Keratinocyte (primary cell): ENCODE measurements around the gene CEP152. TPM values are rescaled to one million over a fixed set of nuclear protein-coding genes. Genes with fewer than 3 reads are reported as not detected.

Experiments used
- DNase-seq: peaks from one replicate; pipeline ENCODE4 v3.0.0-alpha.2; 2011; ENCODE audit warnings: low read depth, missing footprints, low spot score
- FAIRE-seq: peaks from 2 replicates; lab custom pipeline; 2011; peaks lifted over from hg19 to GRCh38; lab: Jason Lieb, UNC
- H2AFZ ChIP-seq: 2 replicates; pipeline ENCODE4 v1.6.0; 2012; ENCODE audit warnings: low read length, control low read depth, inconsistent platforms; ENCODE audit not compliant: control insufficient read depth
- H3K27ac ChIP-seq: 2 replicates; pipeline ENCODE4 v1.5.1; 2011; ENCODE audit warnings: low read length; ENCODE audit not compliant: control insufficient read depth, insufficient read depth
- H3K27me3 ChIP-seq: 3 replicates; pipeline ENCODE4 v1.6.0; 2011; ENCODE audit warnings: low read length; ENCODE audit not compliant: control insufficient read depth, insufficient read depth; ENCODE audit errors: extremely low read depth
- H3K36me3 ChIP-seq, 2 experiments: 2 replicates in 1 of 2; 3 replicates in 1 of 2; pipeline ENCODE4 v1.5.1; 2011; ENCODE audit warnings: low read length in 2 of 2, mild to moderate bottlenecking in 1 of 2; ENCODE audit not compliant: control insufficient read depth in 2 of 2, insufficient read depth in 2 of 2; ENCODE audit errors: extremely low read depth in 1 of 2
- H3K4me1 ChIP-seq: 3 replicates; pipeline ENCODE4 v1.5.1; 2011; ENCODE audit warnings: low read length; ENCODE audit not compliant: control insufficient read depth, insufficient read depth; ENCODE audit errors: extremely low read depth
- H3K4me2 ChIP-seq: 3 replicates; pipeline ENCODE4 v1.6.0; 2011; ENCODE audit warnings: low read depth, low read length; ENCODE audit not compliant: control insufficient read depth, insufficient read depth; ENCODE audit errors: extremely low read depth
- H3K4me3 ChIP-seq, 3 experiments: fragments of 200-600 bp in 1 of 3; sonication (generic) in 1 of 3; 2 replicates in 2 of 3; 3 replicates in 1 of 3; pipeline ENCODE4 v1.5.1; 2011 to 2016; ENCODE audit warnings: low read length in 3 of 3, mild to moderate bottlenecking in 3 of 3, control low read depth in 2 of 3, inconsistent platforms in 1 of 3, low read depth in 1 of 3, mixed read lengths in 1 of 3, mixed run types in 1 of 3, moderate library complexity in 1 of 3; ENCODE audit not compliant: control insufficient read depth in 2 of 3, insufficient read depth in 2 of 3; ENCODE audit errors: extremely low read depth in 1 of 3
- H3K79me2 ChIP-seq: 2 replicates; pipeline ENCODE4 v1.6.0; 2012; ENCODE audit warnings: low read length; ENCODE audit not compliant: control insufficient read depth, insufficient read depth
- H3K9ac ChIP-seq: 3 replicates; pipeline ENCODE4 v1.6.0; 2011; ENCODE audit warnings: low read length; ENCODE audit not compliant: control insufficient read depth, insufficient read depth; ENCODE audit errors: extremely low read depth
- H3K9me1 ChIP-seq: 3 replicates; pipeline ENCODE4 v1.6.0; 2011; ENCODE audit warnings: low read length; ENCODE audit not compliant: control insufficient read depth, insufficient read depth; ENCODE audit errors: extremely low read depth
- H3K9me3 ChIP-seq: 2 replicates; pipeline ENCODE4 v1.5.1; 2012; ENCODE audit warnings: low read depth, low read length; ENCODE audit not compliant: control insufficient read depth
- H4K20me1 ChIP-seq: 3 replicates; pipeline ENCODE4 v1.6.0; 2011; ENCODE audit warnings: low read length; ENCODE audit not compliant: control insufficient read depth, insufficient read depth; ENCODE audit errors: extremely low read depth
- CTCF ChIP-seq, 3 experiments: IDR thresholded peaks in 1 of 3; conservative IDR thresholded peaks in 1 of 3; optimal IDR thresholded peaks in 1 of 3; 2 replicates in 2 of 3; 3 replicates in 1 of 3; pipeline versions ENCODE3 to v1.5.1; 2011; ENCODE audit warnings: low read length in 3 of 3, mild to moderate bottlenecking in 3 of 3, moderate library complexity in 2 of 3, control low read depth in 1 of 3, inconsistent platforms in 1 of 3; ENCODE audit not compliant: insufficient read depth in 2 of 3; ENCODE audit errors: extremely low read depth in 1 of 3
- EZH2 ChIP-seq: IDR thresholded peaks from one replicate; pipeline ENCODE4 v1.6.1; 2012; ENCODE audit warnings: inconsistent platforms, mild to moderate bottlenecking, low read length, moderate library complexity
- dilution Hi-C: fragments of 300-500 bp; cut with MboI; formaldehyde crosslinking; loops from one replicate; pipeline ENCODE4 v1.7.0; 2020; ENCODE audit warnings: low sequenced_read_pairs; ENCODE audit not compliant: extremely low pct_ligation_motif_present
- polyA plus RNA-seq, 5 experiments: library from polyadenylated mRNA; depleted of rRNA in 3 of 5; stranded (reverse) in 3 of 5; stranded (forward) in 1 of 5; unstranded in 1 of 5; fragments of >200 nt; gene quantifications; 1 replicate in 1 of 5; 2 replicates in 3 of 5; 3 replicates in 1 of 5; pipeline versions ENCODE4 v1.2.1 to v1.2.3, GENCODE V29; 2011 to 2012; ENCODE audit warnings: missing spikeins in 2 of 5, low read depth in 1 of 5, low replicate concordance in 1 of 5

CEP152 gene
- polyA plus RNA-seq, 1 donor (not counting 4 experiments of a cell fraction or from before 2014, with no cell fraction given), result 4.0 TPM

DNA sequence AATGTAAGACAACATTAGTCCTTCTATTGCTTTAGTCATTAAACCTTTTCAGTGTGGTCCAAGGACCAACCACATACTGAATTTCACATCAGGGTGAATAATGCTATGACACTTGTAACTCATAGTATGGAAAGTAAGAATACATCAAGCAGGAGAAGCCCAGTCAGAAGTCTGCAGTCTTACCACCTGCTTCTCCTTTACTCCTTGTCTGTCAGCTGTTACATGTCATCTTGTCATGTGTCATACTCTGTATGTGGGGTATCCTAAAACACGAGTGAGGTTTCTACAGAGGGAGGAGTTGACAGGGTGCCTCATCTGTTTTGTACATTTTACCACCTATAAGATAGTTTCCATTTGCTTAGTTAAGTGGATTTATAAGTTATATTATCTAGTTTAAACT lies 34.3 kb upstream of the CEP152 start:
- H2AFZ ChIP-seq, result no peak overlapping the region
- no peaks in the 10 kb centered on the region for H3K4me1 ChIP-seq
- dilution Hi-C loops, result no loop called here
- H3K9ac ChIP-seq, result no peak overlapping the region
- no peaks in the 10 kb centered on the region for H3K27me3 ChIP-seq
- H3K4me3 ChIP-seq, result no peak overlapping the region
- DNase-seq (no peak), FAIRE-seq (no peak)
- TF ChIP-seq CTCF (optimal IDR thresholded peaks at IDR 0.05 in 1 of 3, IDR thresholded peaks at IDR 0.05 in 1 of 3, conservative IDR thresholded peaks at IDR 0.05 in 1 of 3; ENCODE audit: extremely low read depth in 1 of 3, insufficient read depth in 2 of 3, low read length in 3 of 3), result no peak
- no peak for TF ChIP-seq EZH2
- H3K9me3 ChIP-seq, result no peaks in the 10 kb centered on the region
- H3K9me1 ChIP-seq, result no peaks in the 10 kb centered on the region
- H3K36me3 ChIP-seq, result no peaks in the 10 kb centered on the region
- no peaks in the 10 kb centered on the region for H4K20me1 ChIP-seq
- no peaks in the 10 kb centered on the region for H3K79me2 ChIP-seq
- no peak overlapping the region for H3K4me2 ChIP-seq
- no peak overlapping the region for H3K27ac ChIP-seq

- dilution Hi-C loops, result no loop called here
- no peaks in the 10 kb centered on the region for H3K27me3 ChIP-seq
- DNase-seq, result no peak
- no peak overlapping the region for H2AFZ ChIP-seq
- no peaks in the 10 kb centered on the region for H3K9me1 ChIP-seq
- H4K20me1 ChIP-seq, result no peaks in the 10 kb centered on the region
- H3K4me3 ChIP-seq, result no peak overlapping the region
- no peaks in the 10 kb centered on the region for H3K79me2 ChIP-seq
- H3K9me3 ChIP-seq, result no peaks in the 10 kb centered on the region
- FAIRE-seq, result no peak
- no peaks in the 10 kb centered on the region for H3K36me3 ChIP-seq
- H3K4me1 ChIP-seq, result no peaks in the 10 kb centered on the region
- no peak overlapping the region for H3K4me2 ChIP-seq
- no peak overlapping the region for H3K27ac ChIP-seq
- TF ChIP-seq EZH2 (no peak), CTCF (optimal IDR thresholded peaks at IDR 0.05 in 1 of 3, IDR thresholded peaks at IDR 0.05 in 1 of 3, conservative IDR thresholded peaks at IDR 0.05 in 1 of 3; ENCODE audit: extremely low read depth in 1 of 3, insufficient read depth in 2 of 3, low read length in 3 of 3) (no peak)
- H3K9ac ChIP-seq, result no peak overlapping the region
Measured at GRCh38 chr15:48842501-48842900, 31.6 kb upstream of the CEP152 start.
